ENCODE results near the gene GKN2. TPM values are rescaled to one million over a fixed set of nuclear protein-coding genes. Genes with fewer than 3 reads are reported as not detected.

The GKN2 gene
- total and polyA plus RNA-seq, 9 of the 15 experiments (the other 6 are each of a cell fraction or from before 2014, with no cell fraction given) = not detected

DNA sequence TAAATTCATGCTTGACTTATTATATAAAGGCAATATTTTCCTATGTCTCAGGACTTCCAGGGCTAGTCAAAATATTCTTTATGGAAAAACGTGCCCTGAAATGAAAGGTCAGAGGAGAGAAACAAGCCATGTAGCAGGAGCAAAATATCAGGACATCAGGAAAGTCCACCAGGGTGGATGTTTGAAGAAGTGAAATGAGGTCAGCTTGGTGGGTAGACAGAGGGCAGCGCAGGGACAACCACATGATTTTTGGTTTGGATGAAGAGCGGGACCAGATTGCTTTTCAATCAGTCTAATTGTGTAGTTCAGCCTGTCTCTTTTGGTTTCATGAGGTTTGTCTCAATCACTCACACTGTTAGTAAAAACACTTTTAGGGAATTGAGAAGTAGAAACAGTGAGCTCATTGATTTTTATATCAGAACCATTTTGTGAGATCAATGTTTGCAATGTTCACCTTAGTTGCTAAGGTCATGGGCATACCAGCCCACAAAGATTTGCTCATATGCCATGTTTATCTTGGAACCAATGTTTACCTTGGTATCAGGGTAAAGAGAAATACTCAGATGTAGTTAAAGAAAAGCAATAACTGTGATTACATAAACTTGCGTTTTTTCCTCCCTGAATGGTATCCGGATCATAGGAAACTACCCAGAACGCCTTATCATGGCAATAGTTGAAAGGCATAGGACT is 32.1 kb downstream of the GKN2 start (continued):
- TF ChIP-seq, protein P1, sequence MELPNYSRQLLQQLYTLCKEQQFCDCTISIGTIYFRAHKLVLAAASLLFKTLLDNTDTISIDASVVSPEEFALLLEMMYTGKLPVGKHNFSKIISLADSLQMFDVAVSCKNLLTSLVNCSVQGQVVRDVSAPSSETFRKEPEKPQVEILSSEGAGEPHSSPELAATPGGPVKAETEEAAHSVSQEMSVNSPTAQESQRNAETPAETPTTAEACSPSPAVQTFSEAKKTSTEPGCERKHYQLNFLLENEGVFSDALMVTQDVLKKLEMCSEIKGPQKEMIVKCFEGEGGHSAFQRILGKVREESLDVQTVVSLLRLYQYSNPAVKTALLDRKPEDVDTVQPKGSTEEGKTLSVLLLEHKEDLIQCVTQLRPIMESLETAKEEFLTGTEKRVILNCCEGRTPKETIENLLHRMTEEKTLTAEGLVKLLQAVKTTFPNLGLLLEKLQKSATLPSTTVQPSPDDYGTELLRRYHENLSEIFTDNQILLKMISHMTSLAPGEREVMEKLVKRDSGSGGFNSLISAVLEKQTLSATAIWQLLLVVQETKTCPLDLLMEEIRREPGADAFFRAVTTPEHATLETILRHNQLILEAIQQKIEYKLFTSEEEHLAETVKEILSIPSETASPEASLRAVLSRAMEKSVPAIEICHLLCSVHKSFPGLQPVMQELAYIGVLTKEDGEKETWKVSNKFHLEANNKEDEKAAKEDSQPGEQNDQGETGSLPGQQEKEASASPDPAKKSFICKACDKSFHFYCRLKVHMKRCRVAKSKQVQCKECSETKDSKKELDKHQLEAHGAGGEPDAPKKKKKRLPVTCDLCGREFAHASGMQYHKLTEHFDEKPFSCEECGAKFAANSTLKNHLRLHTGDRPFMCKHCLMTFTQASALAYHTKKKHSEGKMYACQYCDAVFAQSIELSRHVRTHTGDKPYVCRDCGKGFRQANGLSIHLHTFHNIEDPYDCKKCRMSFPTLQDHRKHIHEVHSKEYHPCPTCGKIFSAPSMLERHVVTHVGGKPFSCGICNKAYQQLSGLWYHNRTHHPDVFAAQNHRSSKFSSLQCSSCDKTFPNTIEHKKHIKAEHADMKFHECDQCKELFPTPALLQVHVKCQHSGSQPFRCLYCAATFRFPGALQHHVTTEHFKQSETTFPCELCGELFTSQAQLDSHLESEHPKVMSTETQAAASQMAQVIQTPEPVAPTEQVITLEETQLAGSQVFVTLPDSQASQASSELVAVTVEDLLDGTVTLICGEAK (IDR thresholded peaks at IDR 0.05) = no peak
- TF ChIP-seq, protein P1 (CRISPR knock-in tag; IDR thresholded peaks at IDR 0.05) = no peak
- TF ChIP-seq ZBTB17 (CRISPR knock-in tag; IDR thresholded peaks at IDR 0.05) = no peak
- TF ChIP-seq CC2D1A (IDR thresholded peaks at IDR 0.05) = no peak
- TF ChIP-seq NR3C1 (CRISPR knock-in tag; IDR thresholded peaks at IDR 0.05) = no peak
- TF ChIP-seq, protein P2, sequence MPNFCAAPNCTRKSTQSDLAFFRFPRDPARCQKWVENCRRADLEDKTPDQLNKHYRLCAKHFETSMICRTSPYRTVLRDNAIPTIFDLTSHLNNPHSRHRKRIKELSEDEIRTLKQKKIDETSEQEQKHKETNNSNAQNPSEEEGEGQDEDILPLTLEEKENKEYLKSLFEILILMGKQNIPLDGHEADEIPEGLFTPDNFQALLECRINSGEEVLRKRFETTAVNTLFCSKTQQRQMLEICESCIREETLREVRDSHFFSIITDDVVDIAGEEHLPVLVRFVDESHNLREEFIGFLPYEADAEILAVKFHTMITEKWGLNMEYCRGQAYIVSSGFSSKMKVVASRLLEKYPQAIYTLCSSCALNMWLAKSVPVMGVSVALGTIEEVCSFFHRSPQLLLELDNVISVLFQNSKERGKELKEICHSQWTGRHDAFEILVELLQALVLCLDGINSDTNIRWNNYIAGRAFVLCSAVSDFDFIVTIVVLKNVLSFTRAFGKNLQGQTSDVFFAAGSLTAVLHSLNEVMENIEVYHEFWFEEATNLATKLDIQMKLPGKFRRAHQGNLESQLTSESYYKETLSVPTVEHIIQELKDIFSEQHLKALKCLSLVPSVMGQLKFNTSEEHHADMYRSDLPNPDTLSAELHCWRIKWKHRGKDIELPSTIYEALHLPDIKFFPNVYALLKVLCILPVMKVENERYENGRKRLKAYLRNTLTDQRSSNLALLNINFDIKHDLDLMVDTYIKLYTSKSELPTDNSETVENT (CRISPR knock-in tag; IDR thresholded peaks at IDR 0.05) = no peak
- no peak for TF ChIP-seq ZNF174 (CRISPR knock-in tag; IDR thresholded peaks at IDR 0.05)
- no peak for TF ChIP-seq FOXM1 (IDR thresholded peaks at IDR 0.05; ENCODE audit: low read depth)
- TF ChIP-seq FOXM1 (CRISPR knock-in tag; IDR thresholded peaks at IDR 0.05; ENCODE audit: low read depth) = no peak
- TF ChIP-seq, protein P3, sequence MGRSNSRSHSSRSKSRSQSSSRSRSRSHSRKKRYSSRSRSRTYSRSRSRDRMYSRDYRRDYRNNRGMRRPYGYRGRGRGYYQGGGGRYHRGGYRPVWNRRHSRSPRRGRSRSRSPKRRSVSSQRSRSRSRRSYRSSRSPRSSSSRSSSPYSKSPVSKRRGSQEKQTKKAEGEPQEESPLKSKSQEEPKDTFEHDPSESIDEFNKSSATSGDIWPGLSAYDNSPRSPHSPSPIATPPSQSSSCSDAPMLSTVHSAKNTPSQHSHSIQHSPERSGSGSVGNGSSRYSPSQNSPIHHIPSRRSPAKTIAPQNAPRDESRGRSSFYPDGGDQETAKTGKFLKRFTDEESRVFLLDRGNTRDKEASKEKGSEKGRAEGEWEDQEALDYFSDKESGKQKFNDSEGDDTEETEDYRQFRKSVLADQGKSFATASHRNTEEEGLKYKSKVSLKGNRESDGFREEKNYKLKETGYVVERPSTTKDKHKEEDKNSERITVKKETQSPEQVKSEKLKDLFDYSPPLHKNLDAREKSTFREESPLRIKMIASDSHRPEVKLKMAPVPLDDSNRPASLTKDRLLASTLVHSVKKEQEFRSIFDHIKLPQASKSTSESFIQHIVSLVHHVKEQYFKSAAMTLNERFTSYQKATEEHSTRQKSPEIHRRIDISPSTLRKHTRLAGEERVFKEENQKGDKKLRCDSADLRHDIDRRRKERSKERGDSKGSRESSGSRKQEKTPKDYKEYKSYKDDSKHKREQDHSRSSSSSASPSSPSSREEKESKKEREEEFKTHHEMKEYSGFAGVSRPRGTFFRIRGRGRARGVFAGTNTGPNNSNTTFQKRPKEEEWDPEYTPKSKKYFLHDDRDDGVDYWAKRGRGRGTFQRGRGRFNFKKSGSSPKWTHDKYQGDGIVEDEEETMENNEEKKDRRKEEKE (IDR thresholded peaks at IDR 0.05; ENCODE audit: borderline replicate concordance in 1 of 2, control insufficient read depth in 1 of 2, low read depth in 2 of 2, low read length in 1 of 2) = no peak
- TF ChIP-seq, protein P4, sequence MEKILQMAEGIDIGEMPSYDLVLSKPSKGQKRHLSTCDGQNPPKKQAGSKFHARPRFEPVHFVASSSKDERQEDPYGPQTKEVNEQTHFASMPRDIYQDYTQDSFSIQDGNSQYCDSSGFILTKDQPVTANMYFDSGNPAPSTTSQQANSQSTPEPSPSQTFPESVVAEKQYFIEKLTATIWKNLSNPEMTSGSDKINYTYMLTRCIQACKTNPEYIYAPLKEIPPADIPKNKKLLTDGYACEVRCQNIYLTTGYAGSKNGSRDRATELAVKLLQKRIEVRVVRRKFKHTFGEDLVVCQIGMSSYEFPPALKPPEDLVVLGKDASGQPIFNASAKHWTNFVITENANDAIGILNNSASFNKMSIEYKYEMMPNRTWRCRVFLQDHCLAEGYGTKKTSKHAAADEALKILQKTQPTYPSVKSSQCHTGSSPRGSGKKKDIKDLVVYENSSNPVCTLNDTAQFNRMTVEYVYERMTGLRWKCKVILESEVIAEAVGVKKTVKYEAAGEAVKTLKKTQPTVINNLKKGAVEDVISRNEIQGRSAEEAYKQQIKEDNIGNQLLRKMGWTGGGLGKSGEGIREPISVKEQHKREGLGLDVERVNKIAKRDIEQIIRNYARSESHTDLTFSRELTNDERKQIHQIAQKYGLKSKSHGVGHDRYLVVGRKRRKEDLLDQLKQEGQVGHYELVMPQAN (IDR thresholded peaks at IDR 0.05; ENCODE audit: borderline replicate concordance) = no peak

All from K562 (cell line).